ENCODE results near the gene ERCC3. TPM values are rescaled to one million over a fixed set of nuclear protein-coding genes. Genes with fewer than 3 reads are reported as not detected.
A peak's percentile ranks its signal among the peaks of the same experiment; 100 is the strongest.

The ERCC3 gene
- total RNA-seq, 1 experiment from 2014 or later, result 42.1 TPM

- CTCF ChIA-PET, result no interaction called here
- Mint-ChIP-seq H3K9me3 (ENCODE audit: low read depth, unreplicated experiment) (no peaks in the 10 kb centered on the region), H3K4me1 (ENCODE audit: low read depth, unreplicated experiment) (no peaks in the 10 kb centered on the region), H3K36me3 (ENCODE audit: insufficient read depth, unreplicated experiment) (peaks cover 10% of the 10 kb centered on the region), H3K4me3 (ENCODE audit: low read depth, unreplicated experiment) (no peak overlapping the region), H3K27me3 (ENCODE audit: unreplicated experiment) (no peaks in the 10 kb centered on the region), H3K27ac (ENCODE audit: unreplicated experiment) (no peak overlapping the region)
- intact Hi-C loops (cut with micrococcal nuclease; ENCODE audit: unreplicated experiment), result no loop called here
- no peak for DNase-seq
- BruUV-seq (replicated peaks), result no TSS peak
- TF ChIP-seq CTCF (IDR thresholded peaks at IDR 0.05; ENCODE audit: unreplicated experiment), result no peak
Measured at GRCh38 chr2:127310980-127311379, 17.0 kb upstream of the ERCC3 start.

- CTCF ChIA-PET, result no interaction called here
- H3K4me3 Mint-ChIP-seq (ENCODE audit: low read depth, unreplicated experiment), result no peak overlapping the region
- no peaks in the 10 kb centered on the region for H3K4me1 Mint-ChIP-seq (ENCODE audit: low read depth, unreplicated experiment)
- no peaks in the 10 kb centered on the region for H3K27me3 Mint-ChIP-seq (ENCODE audit: unreplicated experiment)
- peaks cover 11% of the 10 kb centered on the region for H3K36me3 Mint-ChIP-seq (ENCODE audit: insufficient read depth, unreplicated experiment)
- BruUV-seq (replicated peaks), result no TSS peak
- H3K27ac Mint-ChIP-seq (ENCODE audit: unreplicated experiment), result no peak overlapping the region
- intact Hi-C loops (cut with micrococcal nuclease; ENCODE audit: unreplicated experiment), result no loop called here
- H3K9me3 Mint-ChIP-seq (ENCODE audit: low read depth, unreplicated experiment), result no peaks in the 10 kb centered on the region
- DNase-seq, result no peak
- TF ChIP-seq CTCF (IDR thresholded peaks at IDR 0.05; ENCODE audit: unreplicated experiment), result no peak
Measured at GRCh38 chr2:127309468-127309867, 15.5 kb upstream of the ERCC3 start.

- Mint-ChIP-seq H3K27me3 (ENCODE audit: unreplicated experiment) (no peaks in the 10 kb centered on the region), H3K4me3 (ENCODE audit: low read depth, unreplicated experiment) (no peak overlapping the region), H3K36me3 (ENCODE audit: insufficient read depth, unreplicated experiment) (peaks cover 11% of the 10 kb centered on the region), H3K27ac (ENCODE audit: unreplicated experiment) (peak overlapping the region; percentile 50), H3K9me3 (ENCODE audit: low read depth, unreplicated experiment) (no peaks in the 10 kb centered on the region), H3K4me1 (ENCODE audit: low read depth, unreplicated experiment) (no peaks in the 10 kb centered on the region)
- CTCF ChIA-PET, result no interaction called here
- BruUV-seq (replicated peaks), result no TSS peak
- no peak for DNase-seq
- intact Hi-C loops (cut with micrococcal nuclease; ENCODE audit: unreplicated experiment), result no loop called here
- no peak for TF ChIP-seq CTCF (IDR thresholded peaks at IDR 0.05; ENCODE audit: unreplicated experiment)
Measured at GRCh38 chr2:127308586-127309138, 14.7 kb upstream of the ERCC3 start.

- H3K4me3 Mint-ChIP-seq (ENCODE audit: low read depth, unreplicated experiment), result no peak overlapping the region
- H3K27me3 Mint-ChIP-seq (ENCODE audit: unreplicated experiment), result no peaks in the 10 kb centered on the region
- H3K36me3 Mint-ChIP-seq (ENCODE audit: insufficient read depth, unreplicated experiment), result peaks cover 11% of the 10 kb centered on the region
- no TSS peak for BruUV-seq (replicated peaks)
- no peak for TF ChIP-seq CTCF (IDR thresholded peaks at IDR 0.05; ENCODE audit: unreplicated experiment)
- CTCF ChIA-PET, result no interaction called here
- H3K4me1 Mint-ChIP-seq (ENCODE audit: low read depth, unreplicated experiment), result no peaks in the 10 kb centered on the region
- no peak overlapping the region for H3K27ac Mint-ChIP-seq (ENCODE audit: unreplicated experiment)
- H3K9me3 Mint-ChIP-seq (ENCODE audit: low read depth, unreplicated experiment), result no peaks in the 10 kb centered on the region
- intact Hi-C loops (cut with micrococcal nuclease; ENCODE audit: unreplicated experiment), result no loop called here
- DNase-seq, result no peak
Measured at GRCh38 chr2:127305990-127306585, 12.1 kb upstream of the ERCC3 start.

All from Calu3 (cell line).